HL-60 (cell line): Measurements from ENCODE around the gene COL18A1.

Source experiments
- GABPA ChIP-seq: IDR thresholded peaks from 2 replicates; pipeline ENCODE4 v1.6.1; 2012; ENCODE audit warnings: low read depth
- POLR2AphosphoS5 ChIP-seq: IDR thresholded peaks from 2 replicates; pipeline ENCODE4 v1.6.1; 2012; ENCODE audit warnings: low read depth
- TF ChIP-seq, protein P1 (sequence below): IDR thresholded peaks from one replicate; pipeline ENCODE4 v1.5.1; 2011; ENCODE audit warnings: low read length, control low read depth, inconsistent platforms; ENCODE audit not compliant: insufficient read depth
- TF ChIP-seq, protein P2 (sequence below): IDR thresholded peaks from 2 replicates; pipeline ENCODE4 v1.6.1; 2012; ENCODE audit warnings: low read depth; ENCODE audit not compliant: insufficient replicate concordance

DNA sequence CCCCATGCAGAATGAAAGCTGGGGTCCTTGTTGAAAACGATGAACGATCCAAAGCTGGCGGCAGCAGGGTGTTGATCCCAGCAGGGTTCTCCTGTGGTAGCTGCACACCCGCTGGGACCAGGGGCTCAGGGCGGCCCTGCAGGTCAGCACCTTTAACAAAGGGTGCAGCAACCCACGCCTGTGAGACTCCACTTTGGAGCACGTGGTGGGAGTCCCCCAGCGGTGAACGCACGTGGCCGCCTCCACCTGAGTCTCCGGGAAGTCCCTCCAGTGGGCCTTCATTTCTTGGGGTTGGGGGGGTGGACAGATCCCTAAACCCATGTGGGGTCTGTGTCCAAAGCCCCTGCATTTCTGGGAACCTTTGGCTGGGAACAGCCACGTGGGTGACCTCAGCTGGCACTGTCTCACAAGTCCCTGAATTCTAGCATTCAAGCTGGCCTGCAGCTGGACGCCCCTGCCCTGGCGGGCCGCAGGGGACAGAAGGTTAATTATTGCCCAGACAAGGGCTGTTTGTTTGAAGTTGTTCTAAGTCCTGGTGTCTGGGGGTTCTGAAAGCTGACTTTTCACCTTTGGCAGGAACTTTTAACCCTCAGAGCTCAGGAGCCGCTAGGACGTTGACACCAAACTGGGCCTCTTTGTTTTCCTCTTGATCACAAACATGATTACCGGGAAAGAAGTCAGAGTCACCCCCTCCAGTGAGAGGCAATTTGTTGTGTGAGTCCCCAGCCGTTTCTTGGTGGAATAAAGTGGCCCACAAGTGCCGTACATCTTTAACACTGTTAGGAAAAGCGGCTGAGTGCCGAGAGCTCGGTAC is 64.5 kb downstream of the COL18A1 start:
- no peak for TF ChIP-seq POLR2AphosphoS5
- TF ChIP-seq, protein P1, sequence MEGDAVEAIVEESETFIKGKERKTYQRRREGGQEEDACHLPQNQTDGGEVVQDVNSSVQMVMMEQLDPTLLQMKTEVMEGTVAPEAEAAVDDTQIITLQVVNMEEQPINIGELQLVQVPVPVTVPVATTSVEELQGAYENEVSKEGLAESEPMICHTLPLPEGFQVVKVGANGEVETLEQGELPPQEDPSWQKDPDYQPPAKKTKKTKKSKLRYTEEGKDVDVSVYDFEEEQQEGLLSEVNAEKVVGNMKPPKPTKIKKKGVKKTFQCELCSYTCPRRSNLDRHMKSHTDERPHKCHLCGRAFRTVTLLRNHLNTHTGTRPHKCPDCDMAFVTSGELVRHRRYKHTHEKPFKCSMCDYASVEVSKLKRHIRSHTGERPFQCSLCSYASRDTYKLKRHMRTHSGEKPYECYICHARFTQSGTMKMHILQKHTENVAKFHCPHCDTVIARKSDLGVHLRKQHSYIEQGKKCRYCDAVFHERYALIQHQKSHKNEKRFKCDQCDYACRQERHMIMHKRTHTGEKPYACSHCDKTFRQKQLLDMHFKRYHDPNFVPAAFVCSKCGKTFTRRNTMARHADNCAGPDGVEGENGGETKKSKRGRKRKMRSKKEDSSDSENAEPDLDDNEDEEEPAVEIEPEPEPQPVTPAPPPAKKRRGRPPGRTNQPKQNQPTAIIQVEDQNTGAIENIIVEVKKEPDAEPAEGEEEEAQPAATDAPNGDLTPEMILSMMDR, result no peak
- TF ChIP-seq, protein P2, sequence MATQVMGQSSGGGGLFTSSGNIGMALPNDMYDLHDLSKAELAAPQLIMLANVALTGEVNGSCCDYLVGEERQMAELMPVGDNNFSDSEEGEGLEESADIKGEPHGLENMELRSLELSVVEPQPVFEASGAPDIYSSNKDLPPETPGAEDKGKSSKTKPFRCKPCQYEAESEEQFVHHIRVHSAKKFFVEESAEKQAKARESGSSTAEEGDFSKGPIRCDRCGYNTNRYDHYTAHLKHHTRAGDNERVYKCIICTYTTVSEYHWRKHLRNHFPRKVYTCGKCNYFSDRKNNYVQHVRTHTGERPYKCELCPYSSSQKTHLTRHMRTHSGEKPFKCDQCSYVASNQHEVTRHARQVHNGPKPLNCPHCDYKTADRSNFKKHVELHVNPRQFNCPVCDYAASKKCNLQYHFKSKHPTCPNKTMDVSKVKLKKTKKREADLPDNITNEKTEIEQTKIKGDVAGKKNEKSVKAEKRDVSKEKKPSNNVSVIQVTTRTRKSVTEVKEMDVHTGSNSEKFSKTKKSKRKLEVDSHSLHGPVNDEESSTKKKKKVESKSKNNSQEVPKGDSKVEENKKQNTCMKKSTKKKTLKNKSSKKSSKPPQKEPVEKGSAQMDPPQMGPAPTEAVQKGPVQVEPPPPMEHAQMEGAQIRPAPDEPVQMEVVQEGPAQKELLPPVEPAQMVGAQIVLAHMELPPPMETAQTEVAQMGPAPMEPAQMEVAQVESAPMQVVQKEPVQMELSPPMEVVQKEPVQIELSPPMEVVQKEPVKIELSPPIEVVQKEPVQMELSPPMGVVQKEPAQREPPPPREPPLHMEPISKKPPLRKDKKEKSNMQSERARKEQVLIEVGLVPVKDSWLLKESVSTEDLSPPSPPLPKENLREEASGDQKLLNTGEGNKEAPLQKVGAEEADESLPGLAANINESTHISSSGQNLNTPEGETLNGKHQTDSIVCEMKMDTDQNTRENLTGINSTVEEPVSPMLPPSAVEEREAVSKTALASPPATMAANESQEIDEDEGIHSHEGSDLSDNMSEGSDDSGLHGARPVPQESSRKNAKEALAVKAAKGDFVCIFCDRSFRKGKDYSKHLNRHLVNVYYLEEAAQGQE, result no peak
- TF ChIP-seq GABPA, result no peak
